HepG2 (cell line): Measurements from ENCODE around the gene YEATS2. TPM values are rescaled to one million over a fixed set of nuclear protein-coding genes. Genes with fewer than 3 reads are reported as not detected.

ENCODE experiments used
- EED ChIP-seq: sonication (generic); formaldehyde crosslinking; IDR thresholded peaks from 2 replicates; pipeline ENCODE4 v1.5.0; 2020; ENCODE audit warnings: mild to moderate bottlenecking, missing genetic modification reagents
- ISX ChIP-seq: sonication (generic); formaldehyde crosslinking; conservative IDR thresholded peaks from 2 replicates; pipeline ENCODE4 v1.5.0; 2020; ENCODE audit warnings: missing genetic modification reagents
- LRRFIP1 ChIP-seq: sonication (generic); formaldehyde crosslinking; conservative IDR thresholded peaks from 2 replicates; pipeline ENCODE4 v1.4.0; 2020; ENCODE audit warnings: missing genetic modification reagents
- MBD4 ChIP-seq: IDR thresholded peaks from 2 replicates; pipeline ENCODE4 v1.6.1; 2012; ENCODE audit warnings: low read length, inconsistent platforms, borderline replicate concordance
- MED8 ChIP-seq: sonication (generic); formaldehyde crosslinking; IDR thresholded peaks from 2 replicates; pipeline ENCODE4 v1.8.1; 2023; ENCODE audit warnings: mild to moderate bottlenecking, missing genetic modification reagents; ENCODE audit not compliant: insufficient replicate concordance
- POLR2AphosphoS2 ChIP-seq: IDR thresholded peaks from 2 replicates; pipeline ENCODE4 v1.6.1; 2011; ENCODE audit warnings: low read depth, low read length, improper control_type of control experiment
- REXO4 ChIP-seq: sonication (generic); formaldehyde crosslinking; IDR thresholded peaks from 2 replicates; pipeline ENCODE4 v1.8.0; 2022; ENCODE audit warnings: missing genetic modification reagents, mild to moderate bottlenecking, borderline replicate concordance
- TEAD3 ChIP-seq: optimal IDR thresholded peaks from 2 replicates; pipeline ENCODE3; 2016; ENCODE audit warnings: borderline replicate concordance
- YEATS4 ChIP-seq: sonication (generic); formaldehyde crosslinking; IDR thresholded peaks from 2 replicates; pipeline ENCODE4 v1.4.0; 2020; ENCODE audit warnings: missing genetic modification reagents, borderline replicate concordance
- ZFP90 ChIP-seq: sonication (generic); formaldehyde crosslinking; IDR thresholded peaks from 2 replicates; pipeline ENCODE4 v1.8.0; 2022; ENCODE audit warnings: missing genetic modification reagents, mild to moderate bottlenecking, inconsistent platforms, borderline replicate concordance
- ZNF282 ChIP-seq: fragments of 450-650 bp; IDR thresholded peaks from 2 replicates; pipeline ENCODE4 v1.6.1; 2018; ENCODE audit not compliant: partially characterized antibody
- ZNF33A ChIP-seq: sonication (generic); formaldehyde crosslinking; IDR thresholded peaks from 2 replicates; pipeline ENCODE4 v1.5.1; 2020; ENCODE audit warnings: missing genetic modification reagents, mild to moderate bottlenecking, moderate library complexity, borderline replicate concordance
- ZNF510 ChIP-seq: sonication (generic); formaldehyde crosslinking; IDR thresholded peaks from 2 replicates; pipeline ENCODE4 v1.4.0; 2020; ENCODE audit warnings: low read depth, mild to moderate bottlenecking, missing genetic modification reagents
- ZNF589 ChIP-seq: sonication (generic); formaldehyde crosslinking; conservative IDR thresholded peaks from 2 replicates; pipeline ENCODE4 v1.8.0; 2022; ENCODE audit warnings: mild to moderate bottlenecking, moderate library complexity, missing genetic modification reagents
- ZNF639 ChIP-seq: conservative IDR thresholded peaks from 2 replicates; pipeline ENCODE4 v1.6.1; 2018; ENCODE audit warnings: missing genetic modification reagents
- ZNF788 ChIP-seq: sonication (generic); formaldehyde crosslinking; IDR thresholded peaks from 2 replicates; pipeline ENCODE4 v1.5.0; 2020; ENCODE audit warnings: mild to moderate bottlenecking, missing genetic modification reagents, borderline replicate concordance
- ZNF816 ChIP-seq: sonication (generic); formaldehyde crosslinking; IDR thresholded peaks from 2 replicates; pipeline ENCODE4 v1.8.0; 2022; ENCODE audit warnings: missing genetic modification reagents, mild to moderate bottlenecking, borderline replicate concordance
- polyA plus RNA-seq, 8 experiments: library from polyadenylated mRNA; depleted of rRNA in 3 of 8; stranded (reverse) in 7 of 8; unstranded in 1 of 8; fragments of >200 nt; fragmentation: Illumina TruSeq in 4 of 8; extraction: Trizol in 4 of 8; gene quantifications; 2 replicates each; pipeline versions ENCODE4 v1.2.1 to v1.2.3, GENCODE V29; 2011 to 2016; ENCODE audit warnings: low read depth in 4 of 8, missing spikeins in 1 of 8, mixed read lengths in 1 of 8; ENCODE audit not compliant: insufficient read depth in 1 of 8
- total RNA-seq, 5 experiments: library from RNA; depleted of rRNA; stranded (reverse); fragments of >200 nt; fragmentation: Illumina TruSeq; extraction: Trizol; gene quantifications; 2 replicates each; pipeline ENCODE4 v1.2.3, GENCODE V29; 2016; ENCODE audit warnings: low read depth in 1 of 5
- TF ChIP-seq, protein P1 (sequence below): sonication (generic); formaldehyde crosslinking; IDR thresholded peaks from 2 replicates; pipeline ENCODE4 v1.5.0; 2020; ENCODE audit warnings: mild to moderate bottlenecking, missing genetic modification reagents, borderline replicate concordance
- TF ChIP-seq, protein P2 (sequence below): IDR thresholded peaks from 2 replicates; pipeline ENCODE4 v1.6.1; 2016; ENCODE audit warnings: low read depth, control low read depth
- TF ChIP-seq, protein P3 (sequence below): sonication (generic); formaldehyde crosslinking; IDR thresholded peaks from 2 replicates; pipeline ENCODE4 v1.5.0; 2020; ENCODE audit warnings: missing genetic modification reagents, mild to moderate bottlenecking, borderline replicate concordance

Gene YEATS2
- total and polyA plus RNA-seq, 2 of the 13 experiments (the other 11 are each of a cell fraction or from before 2014, with no cell fraction given), result 18.6 to 33.7 TPM

DNA sequence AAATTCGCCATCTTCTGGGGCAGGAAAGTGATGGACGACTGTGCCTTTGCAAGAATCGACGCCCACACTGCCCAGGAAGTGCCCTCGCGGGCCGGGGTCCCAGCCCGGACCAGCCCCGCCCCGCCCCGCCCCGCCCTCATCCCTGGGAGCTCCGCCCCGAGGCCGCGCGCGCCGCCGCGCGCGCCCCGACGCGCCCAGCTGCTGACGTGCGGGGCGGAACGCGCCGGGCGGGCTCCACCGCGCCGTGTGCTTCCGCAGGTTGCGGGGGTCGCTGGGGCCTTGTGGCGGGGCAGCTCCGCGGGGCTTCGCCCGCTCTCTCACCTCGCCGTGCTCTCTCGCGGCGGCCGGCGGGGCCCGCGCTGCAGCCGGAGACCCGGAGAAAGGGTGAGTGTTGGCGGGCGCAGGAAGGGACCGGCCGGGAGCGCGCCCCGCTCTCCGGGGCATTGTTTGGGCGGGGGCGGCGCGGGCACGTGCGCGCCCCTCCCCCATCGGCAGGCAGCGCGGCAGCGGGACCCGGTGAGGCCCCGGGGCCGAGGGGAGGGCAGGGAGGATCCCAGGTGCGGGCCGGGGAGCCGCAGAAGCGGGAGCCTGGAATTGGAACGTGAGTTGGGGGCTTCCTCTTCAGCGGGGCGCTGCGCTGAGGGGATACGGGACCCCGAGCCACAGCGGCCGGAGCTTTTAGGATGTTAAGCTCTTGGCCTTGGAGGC is at the start of gene YEATS2 (continued):
- TF ChIP-seq REXO4 (CRISPR knock-in tag) (no peak), MBD4 (no peak), EED (CRISPR knock-in tag) (no peak), TEAD3 (CRISPR knock-in tag) (no peak), ZNF510 (CRISPR knock-in tag) (no peak), POLR2AphosphoS2 (no peak), ZNF816 (CRISPR knock-in tag) (no peak; the same call in 1 of the 2 replicates), YEATS4 (CRISPR knock-in tag) (peak; percentile 94), ZNF282 (no peak), ZNF33A (CRISPR knock-in tag) (no peak), ZFP90 (CRISPR knock-in tag) (peak; percentile 23; the same call in 1 of the 2 replicates), ZNF788 (CRISPR knock-in tag) (0 out of 2 replicates have a peak, but pooled peaks have one; percentile 21), LRRFIP1 (CRISPR knock-in tag) (no peak), ISX (CRISPR knock-in tag) (no peak), ZNF639 (CRISPR knock-in tag) (no peak), MED8 (CRISPR knock-in tag) (peak; percentile 26), ZNF589 (CRISPR knock-in tag) (no peak)
- TF ChIP-seq, protein P1, sequence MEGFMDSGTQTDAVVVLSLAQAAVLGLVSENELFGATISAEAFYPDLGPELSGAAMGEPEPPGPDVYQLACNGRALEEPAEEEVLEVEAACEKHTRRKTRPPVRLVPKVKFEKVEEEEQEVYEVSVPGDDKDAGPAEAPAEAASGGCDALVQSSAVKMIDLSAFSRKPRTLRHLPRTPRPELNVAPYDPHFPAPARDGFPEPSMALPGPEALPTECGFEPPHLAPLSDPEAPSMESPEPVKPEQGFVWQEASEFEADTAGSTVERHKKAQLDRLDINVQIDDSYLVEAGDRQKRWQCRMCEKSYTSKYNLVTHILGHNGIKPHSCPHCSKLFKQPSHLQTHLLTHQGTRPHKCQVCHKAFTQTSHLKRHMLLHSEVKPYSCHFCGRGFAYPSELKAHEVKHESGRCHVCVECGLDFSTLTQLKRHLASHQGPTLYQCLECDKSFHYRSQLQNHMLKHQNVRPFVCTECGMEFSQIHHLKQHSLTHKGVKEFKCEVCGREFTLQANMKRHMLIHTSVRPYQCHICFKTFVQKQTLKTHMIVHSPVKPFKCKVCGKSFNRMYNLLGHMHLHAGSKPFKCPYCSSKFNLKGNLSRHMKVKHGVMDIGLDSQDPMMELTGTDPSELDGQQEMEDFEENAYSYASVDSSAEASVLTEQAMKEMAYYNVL (CRISPR knock-in tag), result no peak
- TF ChIP-seq, protein P2, sequence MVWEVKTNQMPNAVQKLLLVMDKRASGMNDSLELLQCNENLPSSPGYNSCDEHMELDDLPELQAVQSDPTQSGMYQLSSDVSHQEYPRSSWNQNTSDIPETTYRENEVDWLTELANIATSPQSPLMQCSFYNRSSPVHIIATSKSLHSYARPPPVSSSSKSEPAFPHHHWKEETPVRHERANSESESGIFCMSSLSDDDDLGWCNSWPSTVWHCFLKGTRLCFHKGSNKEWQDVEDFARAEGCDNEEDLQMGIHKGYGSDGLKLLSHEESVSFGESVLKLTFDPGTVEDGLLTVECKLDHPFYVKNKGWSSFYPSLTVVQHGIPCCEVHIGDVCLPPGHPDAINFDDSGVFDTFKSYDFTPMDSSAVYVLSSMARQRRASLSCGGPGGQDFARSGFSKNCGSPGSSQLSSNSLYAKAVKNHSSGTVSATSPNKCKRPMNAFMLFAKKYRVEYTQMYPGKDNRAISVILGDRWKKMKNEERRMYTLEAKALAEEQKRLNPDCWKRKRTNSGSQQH (CRISPR knock-in tag), result peak; percentile 55; the same call in 1 of the 2 replicates
- TF ChIP-seq, protein P3, sequence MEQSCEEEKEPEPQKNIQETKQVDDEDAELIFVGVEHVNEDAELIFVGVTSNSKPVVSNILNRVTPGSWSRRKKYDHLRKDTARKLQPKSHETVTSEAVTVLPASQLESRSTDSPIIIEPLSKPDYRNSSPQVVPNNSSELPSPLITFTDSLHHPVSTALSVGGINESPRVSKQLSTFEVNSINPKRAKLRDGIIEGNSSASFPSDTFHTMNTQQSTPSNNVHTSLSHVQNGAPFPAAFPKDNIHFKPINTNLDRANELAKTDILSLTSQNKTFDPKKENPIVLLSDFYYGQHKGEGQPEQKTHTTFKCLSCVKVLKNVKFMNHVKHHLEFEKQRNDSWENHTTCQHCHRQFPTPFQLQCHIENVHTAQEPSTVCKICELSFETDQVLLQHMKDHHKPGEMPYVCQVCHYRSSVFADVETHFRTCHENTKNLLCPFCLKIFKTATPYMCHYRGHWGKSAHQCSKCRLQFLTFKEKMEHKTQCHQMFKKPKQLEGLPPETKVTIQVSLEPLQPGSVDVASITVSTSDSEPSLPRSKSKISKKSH (CRISPR knock-in tag), result 0 out of 2 replicates have a peak, but pooled peaks have one; percentile 15
